Left lung (tissue), 10 donors: ENCODE measurements around the gene FRY. TPM values are rescaled to one million over a fixed set of nuclear protein-coding genes. Genes with fewer than 3 reads are reported as not detected.

Experiments used
- ATAC-seq: fragments of 200-7000 bp; cut with Tn5 transposase; one replicate; pipeline ENCODE4 v1.9.1; 2020; ENCODE audit warnings: moderate library complexity
- DNase-seq, 4 donors: peaks; one replicate each; pipeline ENCODE4 v3.0.0-alpha.2; 2013 to 2020
- H3K27ac ChIP-seq, 2 donors: fragments of 200-600 bp; sonication (generic) in 1 of 2; one replicate each; pipeline versions ENCODE4 v1.5.0 to v1.8.0; 2020 to 2021
- H3K27me3 ChIP-seq, 2 donors: fragments of 200-600 bp; sonication (generic) in 1 of 2; one replicate each; pipeline versions ENCODE4 v1.5.0 to v1.8.0; 2020 to 2021
- H3K36me3 ChIP-seq, 2 donors: fragments of 200-600 bp; sonication (generic) in 1 of 2; one replicate each; pipeline versions ENCODE4 v1.5.0 to v1.8.0; 2020 to 2021
- H3K4me1 ChIP-seq, 2 donors: fragments of 200-600 bp; one replicate each; pipeline ENCODE4 v1.8.0; 2021
- H3K4me3 ChIP-seq, 2 donors: fragments of 200-600 bp; sonication (generic) in 1 of 2; one replicate each; pipeline versions ENCODE4 v1.5.0 to v1.8.0; 2020 to 2021; ENCODE audit warnings: mild to moderate bottlenecking in 1 of 2
- H3K9me3 ChIP-seq, 2 donors: fragments of 200-600 bp; sonication (generic) in 1 of 2; one replicate each; pipeline versions ENCODE4 v1.5.0 to v1.8.0; 2020 to 2021
- CTCF ChIP-seq, 2 donors: fragments of 200-600 bp; sonication (generic) in 1 of 2; IDR thresholded peaks; one replicate each; pipeline versions ENCODE4 v1.5.0 to v1.8.0; 2021; ENCODE audit warnings: antibody characterized with exemption in 2 of 2
- intact Hi-C, 2 donors: fragments of 100-400 bp; cut with DNase I; formaldehyde crosslinking; loops; one replicate each; pipeline versions ENCODE4 v1.11.2 to v1.14.2; 2022
- polyA plus RNA-seq, 6 donors: library from polyadenylated mRNA; unstranded; fragments of 120-200 nt; gene quantifications; one replicate each; pipeline ENCODE4 v1.2.1, GENCODE V29; 2013; ENCODE audit not compliant: insufficient read length in 6 of 6
- total RNA-seq, 2 donors: library from RNA; stranded (reverse); fragmentation: NEBNext Ultra II Directional; extraction: Animal tissue kit (Norgen Biotek cat#: 25700); gene quantifications; one replicate each; pipeline ENCODE4 v1.2.1, GENCODE V29; 2021
- donor health status: DM: no; HTN: yes; CAD: no.
- donor health status: DM: no; HTN: no; CAD: no.

The FRY gene
- total and polyA plus RNA-seq, 8 donors, result 41.6 to 53.4 (median 49.2) TPM

GRCh38 chr13:32142115-32142514, 110.5 kb downstream of the FRY start:
- H3K36me3 ChIP-seq, result peaks cover 0 to 5% of the 10 kb centered on the region in 2 donors
- H3K9me3 ChIP-seq, result no peaks in the 10 kb centered on the region
- DNase-seq (no peak), ATAC-seq (no peak)
- intact Hi-C loops, result no loop called here
- H3K4me1 ChIP-seq, result no peaks in the 10 kb centered on the region
- TF ChIP-seq CTCF (IDR thresholded peaks at IDR 0.05), result no peak
- H3K27ac ChIP-seq, result no peak overlapping the region
- no peak overlapping the region for H3K4me3 ChIP-seq
- no peaks in the 10 kb centered on the region for H3K27me3 ChIP-seq

GRCh38 chr13:32142956-32143375, 111.4 kb downstream of the FRY start:
- Histone ChIP-seq H3K4me3 (no peak overlapping the region), H3K9me3 (no peaks in the 10 kb centered on the region), H3K4me1 (no peaks in the 10 kb centered on the region), H3K27ac (no peak overlapping the region), H3K36me3 (peaks cover 0 to 11% of the 10 kb centered on the region in 2 donors), H3K27me3 (no peaks in the 10 kb centered on the region)
- TF ChIP-seq CTCF (IDR thresholded peaks at IDR 0.05), result no peak
- DNase-seq, result no peak
- ATAC-seq, result peak; percentile 44
- intact Hi-C loops, result no loop called here

DNA sequence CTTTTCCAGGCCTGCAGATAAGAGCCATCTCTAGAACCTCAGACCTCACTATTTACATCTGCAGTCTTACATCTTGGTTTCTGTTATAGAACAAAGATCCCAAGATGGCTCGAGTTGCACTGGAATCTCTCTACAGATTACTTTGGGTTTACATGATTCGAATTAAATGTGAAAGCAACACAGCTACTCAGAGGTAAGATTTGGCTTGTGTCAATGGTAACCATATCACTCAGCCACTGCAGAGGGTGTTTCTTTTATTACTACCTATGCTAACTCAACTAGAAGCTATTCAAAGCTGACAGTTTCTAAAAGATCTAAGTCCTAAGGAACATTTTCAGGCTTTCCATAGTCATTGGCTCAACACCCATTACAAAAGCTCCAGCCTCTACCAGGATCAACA, 115.6 kb downstream of the FRY start:
- Histone ChIP-seq H3K27ac (no peak overlapping the region), H3K36me3 (peaks cover 0 to 19% of the 10 kb centered on the region in 2 donors), H3K9me3 (no peaks in the 10 kb centered on the region), H3K4me3 (no peak overlapping the region), H3K4me1 (no peaks in the 10 kb centered on the region), H3K27me3 (no peaks in the 10 kb centered on the region)
- TF ChIP-seq CTCF (IDR thresholded peaks at IDR 0.05), result no peak
- ATAC-seq (no peak), DNase-seq (no peak)
- intact Hi-C loops, result no loop called here

DNA sequence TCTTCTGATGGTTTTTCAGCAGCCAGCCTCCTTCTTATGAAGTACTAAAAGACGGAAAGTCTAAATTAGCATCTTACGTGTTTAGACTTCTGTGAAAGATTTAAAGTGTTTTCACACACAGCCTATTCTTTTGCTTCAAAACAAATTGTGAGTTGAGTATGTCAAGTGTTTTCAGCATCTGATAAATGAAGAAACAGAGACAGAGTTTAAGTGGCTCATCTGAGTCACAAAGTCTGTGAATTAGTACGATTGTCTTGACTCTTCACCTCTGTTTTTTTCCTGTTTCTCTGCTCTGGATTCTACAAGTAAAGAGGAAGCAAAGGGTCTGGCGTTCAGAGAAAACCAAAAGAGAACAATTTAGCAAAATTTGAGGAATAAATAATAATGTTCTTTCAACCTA, 116.4 kb downstream of the FRY start:
- Histone ChIP-seq H3K27ac (no peak overlapping the region), H3K36me3 (peaks cover 0 to 19% of the 10 kb centered on the region in 2 donors), H3K9me3 (no peaks in the 10 kb centered on the region), H3K4me1 (no peaks in the 10 kb centered on the region), H3K4me3 (no peak overlapping the region), H3K27me3 (no peaks in the 10 kb centered on the region)
- DNase-seq (no peak), ATAC-seq (no peak)
- no peak for TF ChIP-seq CTCF (IDR thresholded peaks at IDR 0.05)
- intact Hi-C loops, result no loop called here

DNA sequence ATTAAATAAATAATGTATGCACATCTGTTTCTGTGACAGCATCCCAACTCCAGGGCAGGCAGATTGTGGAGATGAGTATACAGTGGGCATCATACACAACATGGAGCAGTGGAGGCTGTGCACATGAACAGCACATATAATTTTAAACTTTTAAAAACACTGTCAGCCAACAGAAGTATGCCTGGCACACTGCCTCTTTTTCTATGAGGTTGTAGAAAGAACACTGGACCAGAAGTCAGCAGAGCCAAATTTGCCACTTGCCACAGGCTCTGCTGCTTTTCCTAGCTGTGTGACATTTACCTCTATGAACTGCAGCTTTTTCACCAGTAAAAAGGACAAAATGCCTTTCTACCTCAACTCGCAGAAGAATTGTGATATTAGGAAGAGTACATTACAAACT, 118.7 kb downstream of the FRY start:
- intact Hi-C loops, result no loop called here
- Histone ChIP-seq H3K4me1 (no peaks in the 10 kb centered on the region), H3K4me3 (no peak overlapping the region), H3K27ac (no peak overlapping the region), H3K9me3 (no peaks in the 10 kb centered on the region), H3K36me3 (peaks cover 0 to 19% of the 10 kb centered on the region in 2 donors), H3K27me3 (no peaks in the 10 kb centered on the region)
- peak; percentile 10 for ATAC-seq
- DNase-seq, result no peak
- no peak for TF ChIP-seq CTCF (IDR thresholded peaks at IDR 0.05)
